Keratinocyte (primary cell): ENCODE results near the gene TTI1. TPM values are rescaled to one million over a fixed set of nuclear protein-coding genes. Genes with fewer than 3 reads are reported as not detected.

Source experiments
- DNase-seq: peaks from one replicate; pipeline ENCODE4 v3.0.0-alpha.2; 2011; ENCODE audit warnings: low read depth, missing footprints, low spot score
- FAIRE-seq: peaks from 2 replicates; lab custom pipeline; 2011; peaks lifted over from hg19 to GRCh38; lab: Jason Lieb, UNC
- H2AFZ ChIP-seq: 2 replicates; pipeline ENCODE4 v1.6.0; 2012; ENCODE audit warnings: low read length, control low read depth, inconsistent platforms; ENCODE audit not compliant: control insufficient read depth
- H3K27ac ChIP-seq: 2 replicates; pipeline ENCODE4 v1.5.1; 2011; ENCODE audit warnings: low read length; ENCODE audit not compliant: control insufficient read depth, insufficient read depth
- H3K27me3 ChIP-seq: 3 replicates; pipeline ENCODE4 v1.6.0; 2011; ENCODE audit warnings: low read length; ENCODE audit not compliant: control insufficient read depth, insufficient read depth; ENCODE audit errors: extremely low read depth
- H3K36me3 ChIP-seq, 2 experiments: 2 replicates in 1 of 2; 3 replicates in 1 of 2; pipeline ENCODE4 v1.5.1; 2011; ENCODE audit warnings: low read length in 2 of 2, mild to moderate bottlenecking in 1 of 2; ENCODE audit not compliant: control insufficient read depth in 2 of 2, insufficient read depth in 2 of 2; ENCODE audit errors: extremely low read depth in 1 of 2
- H3K4me1 ChIP-seq: 3 replicates; pipeline ENCODE4 v1.5.1; 2011; ENCODE audit warnings: low read length; ENCODE audit not compliant: control insufficient read depth, insufficient read depth; ENCODE audit errors: extremely low read depth
- H3K4me2 ChIP-seq: 3 replicates; pipeline ENCODE4 v1.6.0; 2011; ENCODE audit warnings: low read depth, low read length; ENCODE audit not compliant: control insufficient read depth, insufficient read depth; ENCODE audit errors: extremely low read depth
- H3K4me3 ChIP-seq, 3 experiments: fragments of 200-600 bp in 1 of 3; sonication (generic) in 1 of 3; 2 replicates in 2 of 3; 3 replicates in 1 of 3; pipeline ENCODE4 v1.5.1; 2011 to 2016; ENCODE audit warnings: low read length in 3 of 3, mild to moderate bottlenecking in 3 of 3, control low read depth in 2 of 3, inconsistent platforms in 1 of 3, low read depth in 1 of 3, mixed read lengths in 1 of 3, mixed run types in 1 of 3, moderate library complexity in 1 of 3; ENCODE audit not compliant: control insufficient read depth in 2 of 3, insufficient read depth in 2 of 3; ENCODE audit errors: extremely low read depth in 1 of 3
- H3K79me2 ChIP-seq: 2 replicates; pipeline ENCODE4 v1.6.0; 2012; ENCODE audit warnings: low read length; ENCODE audit not compliant: control insufficient read depth, insufficient read depth
- H3K9ac ChIP-seq: 3 replicates; pipeline ENCODE4 v1.6.0; 2011; ENCODE audit warnings: low read length; ENCODE audit not compliant: control insufficient read depth, insufficient read depth; ENCODE audit errors: extremely low read depth
- H3K9me1 ChIP-seq: 3 replicates; pipeline ENCODE4 v1.6.0; 2011; ENCODE audit warnings: low read length; ENCODE audit not compliant: control insufficient read depth, insufficient read depth; ENCODE audit errors: extremely low read depth
- H3K9me3 ChIP-seq: 2 replicates; pipeline ENCODE4 v1.5.1; 2012; ENCODE audit warnings: low read depth, low read length; ENCODE audit not compliant: control insufficient read depth
- H4K20me1 ChIP-seq: 3 replicates; pipeline ENCODE4 v1.6.0; 2011; ENCODE audit warnings: low read length; ENCODE audit not compliant: control insufficient read depth, insufficient read depth; ENCODE audit errors: extremely low read depth
- EZH2 ChIP-seq: IDR thresholded peaks from one replicate; pipeline ENCODE4 v1.6.1; 2012; ENCODE audit warnings: inconsistent platforms, mild to moderate bottlenecking, low read length, moderate library complexity
- dilution Hi-C: fragments of 300-500 bp; cut with MboI; formaldehyde crosslinking; loops from one replicate; pipeline ENCODE4 v1.7.0; 2020; ENCODE audit warnings: low sequenced_read_pairs; ENCODE audit not compliant: extremely low pct_ligation_motif_present
- polyA plus RNA-seq, 5 experiments: library from polyadenylated mRNA; depleted of rRNA in 3 of 5; stranded (reverse) in 3 of 5; stranded (forward) in 1 of 5; unstranded in 1 of 5; fragments of >200 nt; gene quantifications; 1 replicate in 1 of 5; 2 replicates in 3 of 5; 3 replicates in 1 of 5; pipeline versions ENCODE4 v1.2.1 to v1.2.3, GENCODE V29; 2011 to 2012; ENCODE audit warnings: missing spikeins in 2 of 5, low read depth in 1 of 5, low replicate concordance in 1 of 5
- TF ChIP-seq, protein P1 (sequence below), 3 experiments: IDR thresholded peaks in 1 of 3; conservative IDR thresholded peaks in 1 of 3; optimal IDR thresholded peaks in 1 of 3; 2 replicates in 2 of 3; 3 replicates in 1 of 3; pipeline versions ENCODE3 to v1.5.1; 2011; ENCODE audit warnings: low read length in 3 of 3, mild to moderate bottlenecking in 3 of 3, moderate library complexity in 2 of 3, control low read depth in 1 of 3, inconsistent platforms in 1 of 3; ENCODE audit not compliant: insufficient read depth in 2 of 3; ENCODE audit errors: extremely low read depth in 1 of 3

The TTI1 gene
- polyA plus RNA-seq, 1 donor (not counting 4 experiments of a cell fraction or from before 2014, with no cell fraction given), result 13.5 TPM

DNA sequence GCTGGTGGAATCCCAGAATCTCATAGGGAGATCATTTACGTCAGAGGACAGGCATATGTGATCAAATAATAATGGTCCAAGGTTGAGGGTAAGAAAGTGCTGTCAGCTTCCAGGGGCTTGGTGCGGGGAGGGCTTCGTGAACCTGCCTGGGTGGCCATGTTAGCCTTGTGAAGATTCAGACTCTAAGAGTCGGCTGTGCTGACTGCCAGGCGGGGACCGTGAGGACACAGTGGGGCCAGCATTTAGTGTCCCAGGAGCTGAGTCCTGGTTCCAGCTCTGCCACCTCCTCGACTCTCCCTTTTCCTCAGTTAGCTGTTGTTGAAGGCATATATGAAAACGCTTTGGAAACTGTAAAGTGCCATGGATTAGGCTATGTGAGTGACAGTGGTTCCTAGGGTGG, 96.8 kb downstream of the TTI1 start:
- no peak overlapping the region for H3K4me2 ChIP-seq
- TF ChIP-seq, protein P1, sequence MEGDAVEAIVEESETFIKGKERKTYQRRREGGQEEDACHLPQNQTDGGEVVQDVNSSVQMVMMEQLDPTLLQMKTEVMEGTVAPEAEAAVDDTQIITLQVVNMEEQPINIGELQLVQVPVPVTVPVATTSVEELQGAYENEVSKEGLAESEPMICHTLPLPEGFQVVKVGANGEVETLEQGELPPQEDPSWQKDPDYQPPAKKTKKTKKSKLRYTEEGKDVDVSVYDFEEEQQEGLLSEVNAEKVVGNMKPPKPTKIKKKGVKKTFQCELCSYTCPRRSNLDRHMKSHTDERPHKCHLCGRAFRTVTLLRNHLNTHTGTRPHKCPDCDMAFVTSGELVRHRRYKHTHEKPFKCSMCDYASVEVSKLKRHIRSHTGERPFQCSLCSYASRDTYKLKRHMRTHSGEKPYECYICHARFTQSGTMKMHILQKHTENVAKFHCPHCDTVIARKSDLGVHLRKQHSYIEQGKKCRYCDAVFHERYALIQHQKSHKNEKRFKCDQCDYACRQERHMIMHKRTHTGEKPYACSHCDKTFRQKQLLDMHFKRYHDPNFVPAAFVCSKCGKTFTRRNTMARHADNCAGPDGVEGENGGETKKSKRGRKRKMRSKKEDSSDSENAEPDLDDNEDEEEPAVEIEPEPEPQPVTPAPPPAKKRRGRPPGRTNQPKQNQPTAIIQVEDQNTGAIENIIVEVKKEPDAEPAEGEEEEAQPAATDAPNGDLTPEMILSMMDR (optimal IDR thresholded peaks at IDR 0.05 in 1 of 3, IDR thresholded peaks at IDR 0.05 in 1 of 3, conservative IDR thresholded peaks at IDR 0.05 in 1 of 3; ENCODE audit: extremely low read depth in 1 of 3, insufficient read depth in 2 of 3, low read length in 3 of 3), result no peak
- no peak for TF ChIP-seq EZH2
- H3K9me3 ChIP-seq, result no peaks in the 10 kb centered on the region
- no peak for FAIRE-seq
- H3K9ac ChIP-seq, result no peak overlapping the region
- H3K27me3 ChIP-seq, result peaks cover 13% of the 10 kb centered on the region
- H3K27ac ChIP-seq, result no peak overlapping the region
- no peaks in the 10 kb centered on the region for H3K79me2 ChIP-seq
- DNase-seq, result no peak
- H4K20me1 ChIP-seq, result no peaks in the 10 kb centered on the region
- H3K9me1 ChIP-seq, result no peaks in the 10 kb centered on the region
- H3K36me3 ChIP-seq, result no peaks in the 10 kb centered on the region
- no peak overlapping the region for H3K4me3 ChIP-seq
- H3K4me1 ChIP-seq, result no peaks in the 10 kb centered on the region
- no peak overlapping the region for H2AFZ ChIP-seq
- dilution Hi-C loops, result no loop called here

DNA sequence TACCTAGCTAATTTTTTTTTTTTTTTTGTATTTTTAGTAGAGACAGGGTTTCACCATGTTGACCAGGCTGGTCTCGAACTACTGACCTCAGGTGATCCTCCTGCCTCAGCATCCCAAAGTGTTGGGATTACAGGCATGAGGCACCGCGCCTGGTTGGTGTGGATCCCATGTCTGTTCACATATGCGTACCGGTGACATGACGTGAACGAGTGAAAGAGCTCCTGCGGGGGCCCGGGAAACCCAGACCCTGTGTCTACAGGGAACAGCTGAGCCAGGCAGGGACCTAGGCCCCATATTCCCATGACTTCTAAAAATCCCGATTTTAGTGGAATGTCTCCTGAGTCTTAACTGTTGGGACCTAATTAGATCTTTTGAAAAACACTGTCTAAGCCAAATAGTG, 97.2 kb downstream of the TTI1 start:
- no peaks in the 10 kb centered on the region for H3K9me3 ChIP-seq
- H4K20me1 ChIP-seq, result no peaks in the 10 kb centered on the region
- H3K36me3 ChIP-seq, result no peaks in the 10 kb centered on the region
- H3K4me3 ChIP-seq, result no peak overlapping the region
- H3K27me3 ChIP-seq, result peaks cover 13% of the 10 kb centered on the region
- no peak overlapping the region for H2AFZ ChIP-seq
- H3K27ac ChIP-seq, result no peak overlapping the region
- no peaks in the 10 kb centered on the region for H3K79me2 ChIP-seq
- FAIRE-seq, result no peak
- dilution Hi-C loops, result no loop called here
- no peaks in the 10 kb centered on the region for H3K9me1 ChIP-seq
- H3K4me1 ChIP-seq, result no peaks in the 10 kb centered on the region
- H3K4me2 ChIP-seq, result no peak overlapping the region
- H3K9ac ChIP-seq, result no peak overlapping the region
- TF ChIP-seq EZH2, result no peak
- TF ChIP-seq, protein P1 (optimal IDR thresholded peaks at IDR 0.05 in 1 of 3, IDR thresholded peaks at IDR 0.05 in 1 of 3, conservative IDR thresholded peaks at IDR 0.05 in 1 of 3; ENCODE audit: extremely low read depth in 1 of 3, insufficient read depth in 2 of 3, low read length in 3 of 3), result no peak
- DNase-seq, result no peak
